GM08714 (cell line): ENCODE data around the gene PEX13.
"Not testable (repeated sequence)": the region's sequence is repeated elsewhere in the genome, so short reads cannot be mapped to it uniquely, and the experiment has no call there.

Source experiments
- H3K4me3 ChIP-seq: fragments of 200-500 bp; sonication (Bioruptor generic); 2 replicates; pipeline ENCODE4 v1.5.1; 2014; ENCODE audit warnings: mild to moderate bottlenecking, low read length, inconsistent platforms
- ZNF274 ChIP-seq: IDR thresholded peaks from 2 replicates; pipeline ENCODE4 v1.6.1; 2012; ENCODE audit warnings: mild to moderate bottlenecking, low read depth, low read length

PEX13 gene

DNA sequence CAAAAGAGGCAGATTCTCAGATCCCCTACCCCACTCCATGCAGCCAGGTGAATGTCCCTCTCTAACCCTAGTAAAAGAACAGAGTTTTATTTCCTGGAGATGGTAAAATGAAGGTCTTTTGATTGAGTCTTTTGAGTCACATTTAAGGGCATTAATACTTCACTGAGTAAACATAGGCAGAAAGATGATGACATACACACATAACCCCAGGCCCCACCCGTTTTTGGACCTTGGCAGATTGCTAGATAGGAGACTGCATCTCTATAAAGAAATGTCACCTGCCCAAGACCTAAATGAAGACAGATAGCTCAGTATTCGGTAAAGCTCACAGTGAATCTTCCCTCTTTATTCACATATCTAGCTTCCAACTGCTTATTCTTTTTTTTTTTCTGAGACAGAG lies 28.3 kb upstream of the PEX13 start:
- no peak for TF ChIP-seq ZNF274
- H3K4me3 ChIP-seq = no peak overlapping the region

DNA sequence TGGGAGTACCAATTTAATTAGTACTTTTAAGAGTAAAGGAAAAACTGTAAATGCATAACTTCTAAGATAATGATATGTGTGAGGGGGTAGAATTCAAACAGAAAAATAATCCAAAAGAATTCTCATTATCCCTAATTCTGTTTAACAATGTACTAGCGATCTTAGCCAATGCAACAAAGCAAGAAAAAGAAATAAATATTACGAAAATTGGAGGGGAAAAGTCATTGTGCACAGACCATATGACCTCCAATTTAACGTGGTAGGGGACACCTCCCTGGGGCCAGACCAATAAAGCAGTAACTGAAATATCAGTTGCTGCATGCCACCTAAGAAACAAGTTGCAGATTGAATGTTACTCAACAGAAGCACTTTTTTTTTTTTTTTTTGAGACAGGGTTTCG lies 25.9 kb upstream of the PEX13 start:
- no peak overlapping the region for H3K4me3 ChIP-seq
- no peak for TF ChIP-seq ZNF274

DNA sequence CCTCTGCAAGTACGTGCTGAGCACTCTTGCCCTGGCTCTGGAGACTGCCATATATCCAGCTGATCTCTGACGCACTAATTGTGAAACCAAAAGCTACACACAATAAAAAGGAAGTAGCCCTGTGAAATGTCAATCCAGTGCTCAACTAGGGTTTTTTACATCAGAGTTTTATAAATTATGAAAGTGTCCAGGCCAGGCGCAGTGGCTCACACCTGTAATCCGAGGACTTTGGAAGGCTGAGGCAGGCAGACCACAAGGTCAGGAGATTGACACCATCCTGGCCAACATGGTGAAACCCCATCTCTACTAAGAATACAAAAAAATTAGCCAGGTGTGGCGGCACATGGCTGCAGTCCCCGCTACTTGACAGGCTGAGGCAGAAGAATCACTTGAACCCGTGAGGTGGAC lies 24.5 kb upstream of the PEX13 start:
- no peak for TF ChIP-seq ZNF274
- H3K4me3 ChIP-seq = peak overlapping the region; percentile 45; the same call in 1 of the 2 replicates

DNA sequence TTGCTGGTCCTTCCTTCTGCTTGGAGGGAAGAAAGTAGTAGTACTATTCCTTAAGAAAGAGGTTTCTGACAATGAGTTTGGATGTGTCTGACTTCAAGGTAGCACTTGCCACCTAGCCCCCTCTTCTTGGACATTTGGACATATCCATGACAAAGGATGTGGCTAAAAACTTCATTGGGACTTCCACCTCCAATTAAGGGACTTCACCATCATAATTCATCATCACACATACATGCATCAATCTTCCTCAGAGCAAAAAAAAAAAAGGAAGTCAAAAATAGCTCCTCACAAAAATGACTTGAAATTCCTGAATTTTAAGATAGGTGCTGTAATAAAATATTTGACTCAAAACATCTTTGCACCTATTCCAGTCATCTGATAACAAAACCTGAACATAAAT lies 23.4 kb upstream of the PEX13 start:
- H3K4me3 ChIP-seq = no peak overlapping the region
- no peak for TF ChIP-seq ZNF274

DNA sequence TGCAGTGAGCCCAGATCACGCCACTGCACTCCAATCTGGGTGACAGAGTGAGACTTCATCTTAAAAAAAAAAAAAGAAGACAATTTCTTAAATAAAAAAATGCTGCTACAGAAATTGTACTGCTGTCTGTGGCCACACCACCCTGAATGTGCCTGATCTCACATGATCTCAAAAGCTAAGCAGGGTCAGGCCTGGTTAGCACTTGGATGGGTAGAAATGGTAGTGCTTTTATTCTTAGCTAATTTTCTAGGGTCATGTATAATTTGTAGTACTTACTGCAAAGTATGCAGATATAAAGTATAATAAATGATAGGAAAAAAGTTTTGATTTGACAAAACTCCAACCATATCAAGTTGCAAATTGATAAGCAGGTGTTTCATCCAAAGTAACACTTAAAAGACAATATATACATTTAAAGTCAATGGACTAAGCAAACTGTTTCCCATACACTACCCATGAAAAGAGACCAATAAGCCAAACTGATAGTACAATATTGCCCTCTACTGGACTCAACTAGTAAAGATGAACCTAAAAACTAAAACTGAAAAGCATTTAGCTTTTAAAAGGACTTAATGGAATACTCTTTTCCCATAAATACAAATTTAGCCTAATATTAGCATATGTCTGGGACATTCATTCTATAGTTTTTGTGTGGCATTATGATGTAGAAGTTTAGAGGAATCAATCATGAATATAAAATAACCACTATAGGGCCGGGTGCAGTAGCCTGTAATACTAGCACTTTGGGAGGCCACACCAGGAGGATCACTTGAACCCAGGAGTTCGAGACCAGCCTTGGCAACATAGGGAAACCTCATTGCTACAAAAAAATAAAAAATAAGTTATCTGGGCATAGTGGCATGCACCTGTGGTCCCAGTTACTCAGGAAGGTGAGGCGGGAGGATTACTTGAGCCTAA lies 18.6 kb upstream of the PEX13 start:
- TF ChIP-seq ZNF274 = no peak
- no peak overlapping the region for H3K4me3 ChIP-seq

DNA sequence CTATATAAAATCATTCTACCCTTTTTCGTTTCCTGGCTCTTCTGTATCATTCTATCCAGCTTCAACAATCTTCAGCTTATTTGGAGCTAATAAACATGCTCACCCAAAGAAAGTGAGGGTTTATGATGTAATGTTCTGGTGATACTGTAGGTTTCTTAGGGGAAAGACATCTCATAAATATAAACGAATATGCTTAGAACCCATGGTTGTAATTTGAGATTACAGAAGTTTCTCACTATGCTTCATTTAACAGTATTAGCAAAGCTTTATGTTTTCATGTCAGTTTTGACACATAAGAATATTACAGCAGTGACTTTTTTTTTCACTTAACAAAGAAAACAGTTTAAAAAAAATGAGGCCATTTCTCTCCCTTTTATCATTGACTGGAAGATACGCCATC lies 11.8 kb upstream of the PEX13 start:
- TF ChIP-seq ZNF274 = no peak
- no peak overlapping the region for H3K4me3 ChIP-seq

DNA sequence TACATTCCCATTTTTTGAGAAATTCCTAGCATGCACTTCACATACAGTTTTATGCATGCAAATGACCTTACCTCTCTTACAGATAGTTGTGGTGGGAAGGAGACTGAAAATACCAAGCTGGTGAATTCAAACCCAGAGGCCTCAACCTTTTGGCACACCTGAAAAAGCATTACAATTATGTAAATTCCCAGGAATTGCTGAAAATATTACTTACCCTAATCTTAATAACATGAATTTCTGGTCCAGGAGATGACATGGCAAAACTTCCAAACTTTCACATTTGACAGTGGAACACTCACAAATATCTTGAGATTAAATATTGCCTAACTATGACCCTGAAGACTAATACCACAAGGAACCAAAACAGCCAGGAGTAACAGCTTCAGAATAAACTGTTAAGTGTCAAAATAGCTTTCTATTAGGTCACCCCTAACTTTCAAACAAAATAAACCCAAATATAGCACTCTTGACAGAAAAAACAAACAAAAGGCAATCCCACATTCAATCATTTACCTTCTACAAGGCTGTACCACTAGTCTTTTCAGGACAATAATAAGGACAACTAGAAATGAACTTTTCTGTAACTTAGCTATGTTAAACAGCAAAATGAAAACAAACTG lies 10.9 kb upstream of the PEX13 start:
- TF ChIP-seq ZNF274 = no peak
- no peak overlapping the region for H3K4me3 ChIP-seq

DNA sequence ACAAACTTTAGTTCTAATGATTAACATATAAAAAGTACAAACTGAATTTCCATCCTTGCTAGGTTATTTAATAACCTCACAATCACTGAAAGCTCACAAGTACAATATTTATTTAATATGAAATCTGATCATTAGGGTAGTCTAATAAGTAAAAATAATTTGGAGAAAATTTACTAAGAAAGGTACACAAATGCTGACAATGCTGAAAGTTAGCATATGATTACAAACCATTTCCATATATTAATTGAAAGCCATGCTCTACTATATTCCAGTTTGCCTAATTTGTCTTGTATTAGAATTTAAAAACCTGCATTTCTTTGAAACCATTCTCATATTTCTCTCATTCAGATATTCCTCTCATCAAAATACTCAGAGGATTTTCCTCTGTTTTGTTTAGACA lies 8.2 kb upstream of the PEX13 start:
- TF ChIP-seq ZNF274 = no peak
- no peak overlapping the region for H3K4me3 ChIP-seq

DNA sequence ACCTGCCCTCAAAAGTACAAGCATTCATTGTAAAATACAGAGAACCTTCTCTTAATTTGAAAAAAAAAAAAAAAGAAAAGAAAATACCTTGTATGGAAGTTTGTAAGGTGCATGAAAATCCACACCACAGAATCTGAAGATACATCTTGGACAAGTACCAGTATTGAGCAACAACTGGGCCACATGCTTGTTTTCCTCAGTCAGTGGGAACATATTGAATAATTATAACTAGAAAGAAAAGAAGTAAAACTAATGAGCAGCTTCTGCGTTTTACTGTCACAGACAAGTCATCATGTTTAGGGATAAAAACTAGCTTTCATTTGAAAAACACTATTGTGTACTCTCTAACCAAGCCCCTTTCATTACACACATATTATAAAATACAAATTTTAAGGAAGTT lies 5.8 kb upstream of the PEX13 start:
- no peak overlapping the region for H3K4me3 ChIP-seq
- TF ChIP-seq ZNF274 = no peak

DNA sequence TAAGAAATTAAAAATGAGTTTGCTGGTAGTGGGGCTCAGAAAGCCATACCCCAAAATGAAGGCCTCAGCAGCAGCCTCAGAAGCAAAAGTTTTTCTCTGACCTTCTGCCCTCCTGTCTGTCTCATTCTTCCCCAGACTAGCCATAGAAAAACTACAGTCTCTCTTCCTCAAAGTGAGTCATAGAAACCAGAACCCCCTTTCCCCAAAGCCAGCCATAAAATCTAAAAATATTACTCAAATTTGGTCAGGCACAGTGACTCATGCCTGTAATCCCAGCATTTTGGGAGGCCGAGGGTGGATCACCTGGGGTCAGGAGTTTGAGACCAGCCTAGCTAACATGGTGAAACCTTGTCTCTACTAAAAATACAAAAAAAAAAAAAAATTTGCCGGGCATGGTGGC lies 5.2 kb upstream of the PEX13 start:
- H3K4me3 ChIP-seq = not testable (repeated sequence)

DNA sequence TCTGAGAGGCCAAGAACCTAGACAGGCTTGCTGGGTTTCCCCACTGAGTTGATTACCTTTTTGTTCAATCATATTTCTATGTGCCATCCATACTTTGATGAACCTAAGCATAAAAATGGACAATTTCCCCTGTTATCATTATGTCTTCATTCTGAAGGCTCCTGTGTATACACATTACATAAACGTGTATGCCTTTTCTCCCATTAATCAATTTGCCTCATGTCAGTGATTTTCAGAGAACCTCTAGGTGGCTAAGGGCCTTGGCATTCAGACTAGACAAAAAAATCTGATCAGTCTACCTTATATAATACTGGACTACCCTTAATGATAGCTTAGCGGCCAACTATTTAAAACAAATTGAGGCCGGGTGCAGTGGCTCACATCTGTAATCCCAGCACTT lies 4.1 kb upstream of the PEX13 start:
- H3K4me3 ChIP-seq = no peak overlapping the region
- no peak for TF ChIP-seq ZNF274

DNA sequence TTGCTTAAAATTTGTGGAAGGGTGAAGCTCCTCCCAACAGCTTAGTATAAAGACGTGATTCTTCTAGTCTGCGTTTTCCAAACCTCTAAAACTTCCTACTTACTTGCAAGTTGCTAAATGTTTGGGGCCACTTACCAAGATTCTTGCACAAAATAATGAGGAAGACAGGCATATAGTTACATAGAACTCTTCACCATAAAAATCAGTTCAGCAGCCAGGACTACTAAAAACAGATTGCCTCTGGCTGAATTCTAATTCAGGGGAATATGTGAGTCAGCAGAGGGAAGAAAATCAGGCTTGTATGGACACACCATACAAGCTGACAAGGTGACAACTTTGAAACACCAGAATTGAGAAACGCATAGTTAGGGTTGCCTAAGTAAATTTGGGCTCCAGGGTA lies 2.8 kb upstream of the PEX13 start:
- TF ChIP-seq ZNF274 = no peak
- H3K4me3 ChIP-seq = no peak overlapping the region

DNA sequence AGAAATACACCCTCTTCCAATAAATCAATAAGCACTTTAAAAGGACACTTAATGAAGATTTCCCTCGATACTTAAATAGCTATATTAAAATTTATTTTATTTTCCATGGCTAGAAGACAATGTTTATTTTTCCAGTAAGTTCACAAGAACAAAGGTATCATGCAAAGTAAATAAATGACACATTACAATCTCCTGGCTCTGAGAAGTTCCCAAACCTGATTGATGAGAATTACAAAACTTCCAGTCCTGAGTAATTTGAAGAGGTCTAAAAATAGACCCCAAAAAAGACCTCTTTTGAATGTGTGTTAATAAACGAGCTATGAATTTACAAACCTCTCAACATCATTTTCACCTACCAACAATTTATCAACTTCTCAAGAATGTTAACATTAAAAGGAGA lies 1.5 kb upstream of the PEX13 start:
- H3K4me3 ChIP-seq = peak overlapping the region; percentile 84; the same call in 1 of the 2 replicates
- TF ChIP-seq ZNF274 = no peak

DNA sequence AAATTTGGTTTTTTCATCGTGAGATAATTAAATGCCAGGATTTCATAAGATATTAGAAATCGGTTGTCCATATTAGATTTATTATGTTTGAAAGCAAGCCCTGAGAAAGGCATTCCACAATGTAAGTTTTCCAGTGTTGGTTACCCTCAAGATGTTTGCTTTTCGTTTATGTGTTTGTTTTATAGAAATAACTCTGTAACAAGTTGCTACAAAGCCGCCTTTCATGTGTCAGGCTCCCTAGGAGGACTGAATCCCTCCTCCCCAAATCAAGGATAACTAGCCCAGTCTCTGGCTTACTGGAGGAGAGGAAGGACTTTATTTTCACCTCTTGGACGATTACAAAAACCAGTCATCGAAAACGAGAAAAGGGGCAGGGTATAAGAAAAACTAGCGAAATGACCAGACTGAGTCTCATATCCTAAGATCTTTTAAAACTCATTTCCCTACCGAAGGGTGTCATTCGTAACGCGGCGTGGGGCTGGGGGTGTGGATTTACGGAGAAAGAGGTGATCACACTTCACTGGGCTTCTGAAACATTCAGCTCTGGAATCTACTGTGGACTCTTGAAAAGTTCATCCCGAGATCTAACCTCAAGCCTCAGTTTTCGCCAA lies 1.0 kb upstream of the PEX13 start:
- no peak for TF ChIP-seq ZNF274
- H3K4me3 ChIP-seq = peak overlapping the region; percentile 84

DNA sequence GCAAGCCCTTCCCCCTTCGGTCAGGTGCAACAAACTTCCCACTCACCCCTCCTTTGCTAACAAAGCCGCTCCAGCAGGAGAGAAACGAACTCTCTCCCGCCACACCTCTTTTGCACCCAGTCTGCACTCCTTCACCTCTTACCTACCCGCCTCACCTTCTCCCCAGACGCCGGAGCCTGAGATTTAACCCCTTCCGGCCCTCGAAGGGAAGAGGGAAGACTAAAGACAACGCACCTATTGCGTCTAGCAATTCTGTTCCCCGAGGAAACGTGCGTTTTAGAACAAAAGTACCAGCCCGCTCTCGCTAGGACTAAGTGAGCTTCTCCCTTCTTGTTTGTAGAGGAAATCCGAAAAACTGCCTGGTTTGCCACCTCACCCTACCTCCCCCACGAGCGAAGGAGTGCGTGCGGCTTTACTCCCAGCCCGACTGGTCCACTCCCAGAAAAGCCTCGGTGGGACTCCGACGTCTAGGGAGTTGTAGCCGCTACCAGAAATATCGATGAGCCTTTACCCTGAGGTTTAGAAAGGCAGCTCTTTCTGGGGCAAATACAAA lies 441 bp upstream of the PEX13 start:
- no peak for TF ChIP-seq ZNF274
- peak overlapping the region; percentile 84 for H3K4me3 ChIP-seq

DNA sequence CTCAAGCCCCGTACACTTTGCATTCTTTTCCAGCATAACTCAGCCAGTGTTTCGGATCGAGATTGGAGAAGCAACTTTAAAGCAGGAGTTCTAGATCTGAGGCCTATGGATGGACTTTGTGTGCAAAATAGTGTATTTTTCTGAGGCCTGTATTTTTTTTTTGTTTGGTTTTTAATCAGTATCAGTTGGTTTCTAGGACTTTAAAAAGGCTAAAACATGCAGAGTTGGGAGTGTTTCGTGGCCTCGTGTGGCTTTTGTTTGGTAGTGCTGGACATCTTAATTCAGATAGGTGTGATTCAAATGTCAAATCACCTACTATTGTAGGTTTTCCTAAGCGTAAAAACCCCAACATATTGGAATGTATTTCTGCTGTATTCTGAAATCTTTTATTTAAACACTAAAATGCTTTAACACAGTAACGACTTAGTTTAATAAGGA lies 817 bp downstream of the PEX13 start:
- peak overlapping the region; percentile 84 for H3K4me3 ChIP-seq
- TF ChIP-seq ZNF274 = no peak
